Keratinocyte (primary cell): Measurements from ENCODE around the gene WDR5. TPM values are rescaled to one million over a fixed set of nuclear protein-coding genes. Genes with fewer than 3 reads are reported as not detected.

Source experiments
- DNase-seq: peaks from one replicate; pipeline ENCODE4 v3.0.0-alpha.2; 2011; ENCODE audit warnings: low read depth, missing footprints, low spot score
- FAIRE-seq: peaks from 2 replicates; lab custom pipeline; 2011; peaks lifted over from hg19 to GRCh38; lab: Jason Lieb, UNC
- H2AFZ ChIP-seq: 2 replicates; pipeline ENCODE4 v1.6.0; 2012; ENCODE audit warnings: low read length, control low read depth, inconsistent platforms; ENCODE audit not compliant: control insufficient read depth
- H3K27ac ChIP-seq: 2 replicates; pipeline ENCODE4 v1.5.1; 2011; ENCODE audit warnings: low read length; ENCODE audit not compliant: control insufficient read depth, insufficient read depth
- H3K27me3 ChIP-seq: 3 replicates; pipeline ENCODE4 v1.6.0; 2011; ENCODE audit warnings: low read length; ENCODE audit not compliant: control insufficient read depth, insufficient read depth; ENCODE audit errors: extremely low read depth
- H3K36me3 ChIP-seq, 2 experiments: 2 replicates in 1 of 2; 3 replicates in 1 of 2; pipeline ENCODE4 v1.5.1; 2011; ENCODE audit warnings: low read length in 2 of 2, mild to moderate bottlenecking in 1 of 2; ENCODE audit not compliant: control insufficient read depth in 2 of 2, insufficient read depth in 2 of 2; ENCODE audit errors: extremely low read depth in 1 of 2
- H3K4me1 ChIP-seq: 3 replicates; pipeline ENCODE4 v1.5.1; 2011; ENCODE audit warnings: low read length; ENCODE audit not compliant: control insufficient read depth, insufficient read depth; ENCODE audit errors: extremely low read depth
- H3K4me2 ChIP-seq: 3 replicates; pipeline ENCODE4 v1.6.0; 2011; ENCODE audit warnings: low read depth, low read length; ENCODE audit not compliant: control insufficient read depth, insufficient read depth; ENCODE audit errors: extremely low read depth
- H3K4me3 ChIP-seq, 3 experiments: fragments of 200-600 bp in 1 of 3; sonication (generic) in 1 of 3; 2 replicates in 2 of 3; 3 replicates in 1 of 3; pipeline ENCODE4 v1.5.1; 2011 to 2016; ENCODE audit warnings: low read length in 3 of 3, mild to moderate bottlenecking in 3 of 3, control low read depth in 2 of 3, inconsistent platforms in 1 of 3, low read depth in 1 of 3, mixed read lengths in 1 of 3, mixed run types in 1 of 3, moderate library complexity in 1 of 3; ENCODE audit not compliant: control insufficient read depth in 2 of 3, insufficient read depth in 2 of 3; ENCODE audit errors: extremely low read depth in 1 of 3
- H3K79me2 ChIP-seq: 2 replicates; pipeline ENCODE4 v1.6.0; 2012; ENCODE audit warnings: low read length; ENCODE audit not compliant: control insufficient read depth, insufficient read depth
- H3K9ac ChIP-seq: 3 replicates; pipeline ENCODE4 v1.6.0; 2011; ENCODE audit warnings: low read length; ENCODE audit not compliant: control insufficient read depth, insufficient read depth; ENCODE audit errors: extremely low read depth
- H3K9me1 ChIP-seq: 3 replicates; pipeline ENCODE4 v1.6.0; 2011; ENCODE audit warnings: low read length; ENCODE audit not compliant: control insufficient read depth, insufficient read depth; ENCODE audit errors: extremely low read depth
- H3K9me3 ChIP-seq: 2 replicates; pipeline ENCODE4 v1.5.1; 2012; ENCODE audit warnings: low read depth, low read length; ENCODE audit not compliant: control insufficient read depth
- H4K20me1 ChIP-seq: 3 replicates; pipeline ENCODE4 v1.6.0; 2011; ENCODE audit warnings: low read length; ENCODE audit not compliant: control insufficient read depth, insufficient read depth; ENCODE audit errors: extremely low read depth
- CTCF ChIP-seq, 3 experiments: IDR thresholded peaks in 1 of 3; conservative IDR thresholded peaks in 1 of 3; optimal IDR thresholded peaks in 1 of 3; 2 replicates in 2 of 3; 3 replicates in 1 of 3; pipeline versions ENCODE3 to v1.5.1; 2011; ENCODE audit warnings: low read length in 3 of 3, mild to moderate bottlenecking in 3 of 3, moderate library complexity in 2 of 3, control low read depth in 1 of 3, inconsistent platforms in 1 of 3; ENCODE audit not compliant: insufficient read depth in 2 of 3; ENCODE audit errors: extremely low read depth in 1 of 3
- EZH2 ChIP-seq: IDR thresholded peaks from one replicate; pipeline ENCODE4 v1.6.1; 2012; ENCODE audit warnings: inconsistent platforms, mild to moderate bottlenecking, low read length, moderate library complexity
- dilution Hi-C: fragments of 300-500 bp; cut with MboI; formaldehyde crosslinking; loops from one replicate; pipeline ENCODE4 v1.7.0; 2020; ENCODE audit warnings: low sequenced_read_pairs; ENCODE audit not compliant: extremely low pct_ligation_motif_present
- polyA plus RNA-seq, 5 experiments: library from polyadenylated mRNA; depleted of rRNA in 3 of 5; stranded (reverse) in 3 of 5; stranded (forward) in 1 of 5; unstranded in 1 of 5; fragments of >200 nt; gene quantifications; 1 replicate in 1 of 5; 2 replicates in 3 of 5; 3 replicates in 1 of 5; pipeline versions ENCODE4 v1.2.1 to v1.2.3, GENCODE V29; 2011 to 2012; ENCODE audit warnings: missing spikeins in 2 of 5, low read depth in 1 of 5, low replicate concordance in 1 of 5

Gene WDR5
- polyA plus RNA-seq, 1 donor (not counting 4 experiments of a cell fraction or from before 2014, with no cell fraction given) = 31.2 TPM

- Histone ChIP-seq H3K79me2 (no peaks in the 10 kb centered on the region), H3K27me3 (no peaks in the 10 kb centered on the region), H3K4me3 (no peak overlapping the region), H3K36me3 (peaks cover 23% of the 10 kb centered on the region in 2 experiments), H4K20me1 (no peaks in the 10 kb centered on the region), H3K9ac (no peak overlapping the region), H3K27ac (no peak overlapping the region), H3K9me3 (no peaks in the 10 kb centered on the region), H3K9me1 (no peaks in the 10 kb centered on the region), H3K4me1 (no peaks in the 10 kb centered on the region), H2AFZ (no peak overlapping the region), H3K4me2 (no peak overlapping the region)
- DNase-seq (no peak), FAIRE-seq (no peak)
- dilution Hi-C loops = no loop called here
- TF ChIP-seq EZH2 (no peak), CTCF (optimal IDR thresholded peaks at IDR 0.05 in 1 of 3, IDR thresholded peaks at IDR 0.05 in 1 of 3, conservative IDR thresholded peaks at IDR 0.05 in 1 of 3; ENCODE audit: extremely low read depth in 1 of 3, insufficient read depth in 2 of 3, low read length in 3 of 3) (no peak)
Measured at GRCh38 chr9:134159566-134160245, 23.8 kb downstream of the WDR5 start.

- dilution Hi-C loops = no loop called here
- no peak for FAIRE-seq
Measured at GRCh38 chr9:134161647-134162046, 25.8 kb downstream of the WDR5 start.

More at GRCh38 chr9:134161647-134162046, 25.8 kb downstream of the WDR5 start:
- H3K36me3 ChIP-seq = peaks cover 5 to 8% of the 10 kb centered on the region in 2 experiments
- no peaks in the 10 kb centered on the region for H3K9me1 ChIP-seq
- no peak overlapping the region for H3K9ac ChIP-seq
- no peak for TF ChIP-seq CTCF (optimal IDR thresholded peaks at IDR 0.05 in 1 of 3, IDR thresholded peaks at IDR 0.05 in 1 of 3, conservative IDR thresholded peaks at IDR 0.05 in 1 of 3; ENCODE audit: extremely low read depth in 1 of 3, insufficient read depth in 2 of 3, low read length in 3 of 3)
- no peak for TF ChIP-seq EZH2
- no peaks in the 10 kb centered on the region for H3K9me3 ChIP-seq
- H3K79me2 ChIP-seq = no peaks in the 10 kb centered on the region
- H3K4me2 ChIP-seq = no peak overlapping the region
- H3K27me3 ChIP-seq = no peaks in the 10 kb centered on the region
- H3K27ac ChIP-seq = no peak overlapping the region
- H3K4me1 ChIP-seq = peaks cover 5% of the 10 kb centered on the region
- no peak overlapping the region for H2AFZ ChIP-seq
- no peak for DNase-seq
- no peaks in the 10 kb centered on the region for H4K20me1 ChIP-seq
- H3K4me3 ChIP-seq = no peak overlapping the region
